ENCODE data around the gene IPO5.

- TF ChIP-seq CTCF (IDR thresholded peaks at IDR 0.05) (no peak), POLR2A (IDR thresholded peaks at IDR 0.05) (no peak)
Observed at GRCh38 chr13:98039964-98040363, 86.5 kb downstream of the IPO5 start.

Measured in testis (tissue), 2 donors.